AG09309 (cell line): Measurements from ENCODE around the gene GAS2.

Experiments used
- DNase-seq: peaks from one replicate; pipeline ENCODE4 v3.0.0-alpha.2; 2010; ENCODE audit warnings: low read depth
- H3K4me3 ChIP-seq: 2 replicates; pipeline ENCODE4 v1.5.1; 2011; ENCODE audit warnings: mild to moderate bottlenecking, low read depth, low read length, moderate library complexity; ENCODE audit not compliant: control insufficient read depth
- TF ChIP-seq, protein P1 (sequence below): IDR thresholded peaks from 2 replicates; pipeline ENCODE4 v1.5.1; 2011; ENCODE audit warnings: mild to moderate bottlenecking, low read depth, low read length, inconsistent platforms; ENCODE audit not compliant: insufficient read depth, control insufficient read depth; ENCODE audit errors: missing control alignments

The GAS2 gene

GRCh38 chr11:22684082-22684481 is 17.7 kb downstream of the GAS2 start:
- no peak for DNase-seq
- TF ChIP-seq, protein P1, sequence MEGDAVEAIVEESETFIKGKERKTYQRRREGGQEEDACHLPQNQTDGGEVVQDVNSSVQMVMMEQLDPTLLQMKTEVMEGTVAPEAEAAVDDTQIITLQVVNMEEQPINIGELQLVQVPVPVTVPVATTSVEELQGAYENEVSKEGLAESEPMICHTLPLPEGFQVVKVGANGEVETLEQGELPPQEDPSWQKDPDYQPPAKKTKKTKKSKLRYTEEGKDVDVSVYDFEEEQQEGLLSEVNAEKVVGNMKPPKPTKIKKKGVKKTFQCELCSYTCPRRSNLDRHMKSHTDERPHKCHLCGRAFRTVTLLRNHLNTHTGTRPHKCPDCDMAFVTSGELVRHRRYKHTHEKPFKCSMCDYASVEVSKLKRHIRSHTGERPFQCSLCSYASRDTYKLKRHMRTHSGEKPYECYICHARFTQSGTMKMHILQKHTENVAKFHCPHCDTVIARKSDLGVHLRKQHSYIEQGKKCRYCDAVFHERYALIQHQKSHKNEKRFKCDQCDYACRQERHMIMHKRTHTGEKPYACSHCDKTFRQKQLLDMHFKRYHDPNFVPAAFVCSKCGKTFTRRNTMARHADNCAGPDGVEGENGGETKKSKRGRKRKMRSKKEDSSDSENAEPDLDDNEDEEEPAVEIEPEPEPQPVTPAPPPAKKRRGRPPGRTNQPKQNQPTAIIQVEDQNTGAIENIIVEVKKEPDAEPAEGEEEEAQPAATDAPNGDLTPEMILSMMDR, result no peak

DNA sequence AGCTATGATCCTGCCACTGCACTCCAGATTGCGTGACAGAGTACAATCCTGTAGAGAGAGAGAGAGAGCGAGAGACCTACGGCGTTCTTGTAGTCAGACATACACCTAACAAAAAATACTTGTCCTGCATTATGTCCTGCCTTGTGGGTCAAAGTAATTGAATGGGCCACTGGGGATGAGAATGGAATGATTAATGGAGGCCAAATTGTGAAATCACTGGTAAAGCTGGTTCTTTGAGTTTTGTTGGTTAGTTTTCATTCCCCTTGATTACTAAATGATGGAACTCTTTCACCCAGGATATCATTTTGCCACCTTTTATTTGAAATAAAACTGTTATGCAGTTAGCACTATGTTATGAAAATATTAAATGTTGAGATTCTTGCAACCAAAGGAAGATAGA is 18.7 kb downstream of the GAS2 start:
- TF ChIP-seq, protein P1, result no peak
- DNase-seq, result no peak
- H3K4me3 ChIP-seq, result no peak overlapping the region

More at GRCh38 chr11:22684082-22684481, 17.7 kb downstream of the GAS2 start:
- H3K4me3 ChIP-seq, result no peak overlapping the region

- TF ChIP-seq, protein P1, result no peak
- no peak for DNase-seq
- H3K4me3 ChIP-seq, result no peak overlapping the region
These were observed 22.5 kb downstream of the GAS2 start for GRCh38 chr11:22688914-22689313.

- TF ChIP-seq, protein P1, result no peak
- no peak overlapping the region for H3K4me3 ChIP-seq
- DNase-seq, result no peak
These were observed 23.8 kb downstream of the GAS2 start for GRCh38 chr11:22690257-22690656.

DNA sequence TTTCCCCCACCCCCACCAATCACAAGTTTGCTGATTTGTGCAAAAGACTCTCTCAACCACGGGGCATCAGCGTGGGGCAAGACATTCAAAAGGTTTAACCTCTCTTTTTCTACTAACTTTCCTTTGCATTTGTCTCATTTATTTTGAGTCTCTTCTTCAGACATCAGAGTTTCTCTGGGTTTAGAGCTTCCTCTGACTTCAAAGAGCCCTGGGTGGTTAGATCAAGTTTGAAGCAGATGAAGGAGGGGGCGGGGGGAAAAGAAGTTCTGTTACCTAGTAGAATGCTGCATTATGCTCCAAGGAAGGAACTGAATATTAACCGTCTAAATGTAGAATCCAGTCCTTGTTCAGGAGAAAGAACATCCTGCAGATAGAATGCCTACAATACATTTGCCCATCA is 24.5 kb downstream of the GAS2 start:
- H3K4me3 ChIP-seq, result no peak overlapping the region
- TF ChIP-seq, protein P1, result no peak
- DNase-seq, result no peak

DNA sequence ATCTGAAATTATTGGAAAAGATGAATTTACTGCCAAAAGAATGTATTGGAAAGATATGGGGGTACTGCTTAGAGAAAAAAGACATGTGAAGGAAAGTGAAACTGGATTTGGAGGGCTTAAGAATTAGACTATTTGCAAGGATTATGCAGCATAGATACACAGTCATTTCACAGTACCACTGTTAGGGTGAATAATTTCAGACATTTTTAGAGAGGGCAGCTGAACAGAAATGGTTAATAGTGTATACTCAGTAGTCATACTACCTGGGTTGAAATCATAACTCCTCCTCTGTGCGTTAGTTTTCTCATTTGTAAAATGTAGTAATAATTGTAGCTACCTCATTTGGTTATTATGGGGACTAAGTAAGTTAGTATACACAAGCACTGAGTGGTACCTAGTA is 33.0 kb downstream of the GAS2 start:
- DNase-seq, result no peak
- no peak overlapping the region for H3K4me3 ChIP-seq
- TF ChIP-seq, protein P1, result no peak

DNA sequence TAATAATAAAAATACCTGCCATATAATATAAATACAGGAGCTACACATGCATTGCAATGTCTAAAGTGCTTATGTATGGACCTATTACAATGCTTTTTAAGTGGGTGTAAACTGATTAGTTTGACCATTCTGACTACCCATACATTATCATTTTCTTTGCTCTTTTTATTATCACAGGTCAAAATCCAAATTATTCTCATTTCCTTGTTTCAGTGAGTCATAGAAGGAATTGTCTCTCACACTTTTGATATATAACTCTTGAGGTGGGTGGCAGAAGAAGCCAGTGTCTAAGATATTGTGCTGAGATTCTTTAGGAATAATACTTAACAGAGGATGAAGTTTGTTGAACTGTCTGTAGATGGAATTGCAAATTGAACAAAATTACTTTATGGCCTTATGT is 35.6 kb downstream of the GAS2 start:
- TF ChIP-seq, protein P1, result no peak
- H3K4me3 ChIP-seq, result no peak overlapping the region
- DNase-seq, result no peak
